Midbrain (tissue), 1 donor: ENCODE data around the gene TELO2.
"Not testable (repeated sequence)": the region's sequence is repeated elsewhere in the genome, so short reads cannot be mapped to it uniquely, and the experiment has no call there.

Experiments used
- DNase-seq: peaks from one replicate; lab custom pipeline; 2025; lab: John Stamatoyannopoulos, UW

The TELO2 gene

DNA sequence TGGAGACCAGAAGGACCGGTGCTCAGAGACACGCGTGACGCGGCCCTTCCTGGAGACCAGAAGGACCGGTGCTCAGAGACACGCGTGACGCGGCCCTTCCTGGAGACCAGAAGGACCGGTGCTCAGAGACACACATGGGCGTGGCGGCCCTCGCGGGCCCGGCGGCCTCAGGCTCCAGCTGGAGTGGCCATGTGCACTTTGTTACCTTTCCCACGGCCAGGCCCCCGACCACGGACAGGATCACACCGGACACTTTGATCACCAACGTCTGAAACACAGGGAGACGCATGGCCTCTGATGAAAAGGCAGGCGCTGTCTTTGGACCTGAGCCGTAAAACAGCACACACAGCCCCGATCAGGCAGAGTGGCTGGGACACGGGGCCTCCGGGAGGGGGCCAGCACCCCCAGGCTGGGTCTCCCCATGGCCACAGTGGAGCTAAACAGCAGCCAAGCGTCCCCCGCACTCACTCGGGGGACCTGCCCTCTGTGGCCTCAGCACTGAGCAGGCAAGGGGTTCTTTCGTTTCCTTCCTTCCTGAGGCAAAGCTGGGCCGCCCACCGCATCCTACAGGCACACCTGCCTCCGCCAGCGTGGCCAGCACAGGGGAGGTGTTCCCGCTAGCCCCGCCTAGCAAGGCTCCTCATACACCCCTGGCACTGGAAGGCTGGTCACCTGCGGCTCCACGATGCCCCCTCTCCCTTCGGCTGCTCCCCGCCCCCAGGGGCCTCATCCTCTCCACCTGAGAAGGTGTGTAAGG, 35.5 kb upstream of the TELO2 start:
- DNase-seq = no peak

DNA sequence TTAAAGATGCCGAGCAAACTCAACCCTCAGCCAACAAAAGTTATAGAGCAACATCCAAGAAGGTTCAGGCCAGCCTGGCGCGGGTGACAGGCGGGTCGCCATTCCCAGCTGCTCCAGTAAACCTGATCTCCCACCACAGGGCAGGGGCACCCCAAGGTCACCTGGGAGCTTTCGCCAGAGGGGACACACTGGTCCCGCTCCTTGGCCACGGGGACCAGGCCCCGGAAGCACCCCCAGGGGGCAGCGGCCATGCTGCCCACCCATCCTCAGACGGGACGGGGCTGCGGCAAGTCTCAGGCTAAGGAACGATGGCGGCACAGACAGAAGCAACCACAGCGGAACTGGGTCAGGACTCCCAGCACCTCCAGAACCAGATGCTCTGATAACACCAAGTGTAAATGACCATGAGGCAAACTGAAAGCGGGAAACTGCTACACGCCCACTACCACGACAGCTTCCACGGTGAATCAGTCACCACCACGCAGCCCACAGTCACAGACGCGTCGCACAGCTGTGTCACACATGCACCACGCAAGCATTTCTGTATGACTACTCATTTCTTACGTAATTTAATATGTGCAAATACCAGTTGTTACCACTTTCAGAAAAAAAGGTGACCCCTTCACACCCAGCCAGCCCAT, 34.7 kb upstream of the TELO2 start:
- DNase-seq = no peak

DNA sequence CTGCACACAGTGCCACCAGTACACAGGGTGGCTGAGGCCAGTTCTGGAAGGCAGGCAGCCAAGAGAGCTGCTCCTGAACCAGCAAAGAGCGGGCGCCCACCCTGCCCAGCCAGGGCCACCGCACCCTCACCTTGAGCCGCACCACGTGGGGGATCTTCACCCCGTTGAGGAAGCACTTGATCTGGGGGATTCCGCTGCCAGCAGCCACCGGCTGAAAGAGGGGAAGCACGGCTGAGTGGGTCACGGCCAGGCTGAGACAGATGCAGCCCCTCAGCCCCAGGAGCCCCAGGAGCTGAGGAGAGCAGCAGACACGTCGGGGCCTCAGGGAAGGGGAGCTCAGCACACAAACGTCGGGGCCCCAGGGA, 34.2 kb upstream of the TELO2 start:
- DNase-seq = no peak

GRCh38 chr16:1459967-1460366, 33.2 kb upstream of the TELO2 start:
- DNase-seq = no peak

- DNase-seq = no peak
Measured at GRCh38 chr16:1460602-1461138, 32.5 kb upstream of the TELO2 start.

DNA sequence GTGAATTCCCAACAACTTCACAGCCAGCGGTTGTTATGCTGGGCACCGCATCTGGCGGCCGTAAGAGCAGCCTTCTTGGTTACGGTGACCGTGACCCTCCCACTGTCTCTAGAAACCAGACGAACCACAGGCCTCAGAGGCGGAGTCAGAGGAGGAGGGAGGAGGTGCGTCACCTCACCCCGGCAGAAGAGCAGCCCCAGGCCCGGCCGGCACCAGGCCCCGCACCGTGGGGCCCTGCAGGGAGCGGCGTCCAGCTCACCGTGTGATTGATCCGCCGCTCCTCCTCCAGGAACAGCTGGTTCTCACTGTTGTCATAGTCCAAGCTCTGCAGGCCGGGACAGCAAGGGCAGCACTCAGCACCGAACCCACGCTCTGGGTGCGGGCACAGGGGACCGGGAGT, 32.0 kb upstream of the TELO2 start:
- no peak for DNase-seq

DNA sequence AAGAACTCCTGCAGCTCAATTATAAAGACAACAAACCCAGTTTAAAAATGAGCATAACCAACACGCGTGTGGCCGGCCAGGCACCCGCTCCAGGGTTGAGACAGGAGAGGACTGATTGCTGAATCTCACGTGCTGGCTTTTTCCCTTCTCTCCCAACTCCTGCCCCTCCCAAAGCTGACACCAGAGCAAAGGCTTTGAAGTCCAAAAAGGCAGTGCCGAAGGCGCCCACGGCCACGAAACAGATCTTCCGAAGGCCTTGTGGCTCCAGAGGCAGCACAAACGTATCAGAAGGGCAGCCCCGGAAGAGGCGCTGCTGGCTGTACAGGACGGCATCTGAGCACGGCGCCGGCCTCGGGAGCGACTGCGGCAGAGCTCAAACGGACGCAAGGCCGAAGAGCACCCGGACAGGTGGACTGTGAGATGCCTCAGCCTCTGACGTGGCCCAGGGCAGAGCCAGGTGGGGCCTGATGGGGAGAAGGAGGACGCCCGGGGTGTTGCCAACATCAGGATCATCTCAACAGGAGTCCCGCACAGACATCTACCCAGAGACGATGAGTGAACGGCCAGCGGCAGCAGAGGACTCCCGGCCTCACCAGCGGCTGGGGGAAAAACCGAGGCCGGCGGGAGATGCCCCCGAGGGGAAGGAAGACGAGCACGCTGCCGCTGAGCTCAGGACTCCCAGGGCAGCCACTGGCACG, 28.8 kb upstream of the TELO2 start:
- DNase-seq = no peak

DNA sequence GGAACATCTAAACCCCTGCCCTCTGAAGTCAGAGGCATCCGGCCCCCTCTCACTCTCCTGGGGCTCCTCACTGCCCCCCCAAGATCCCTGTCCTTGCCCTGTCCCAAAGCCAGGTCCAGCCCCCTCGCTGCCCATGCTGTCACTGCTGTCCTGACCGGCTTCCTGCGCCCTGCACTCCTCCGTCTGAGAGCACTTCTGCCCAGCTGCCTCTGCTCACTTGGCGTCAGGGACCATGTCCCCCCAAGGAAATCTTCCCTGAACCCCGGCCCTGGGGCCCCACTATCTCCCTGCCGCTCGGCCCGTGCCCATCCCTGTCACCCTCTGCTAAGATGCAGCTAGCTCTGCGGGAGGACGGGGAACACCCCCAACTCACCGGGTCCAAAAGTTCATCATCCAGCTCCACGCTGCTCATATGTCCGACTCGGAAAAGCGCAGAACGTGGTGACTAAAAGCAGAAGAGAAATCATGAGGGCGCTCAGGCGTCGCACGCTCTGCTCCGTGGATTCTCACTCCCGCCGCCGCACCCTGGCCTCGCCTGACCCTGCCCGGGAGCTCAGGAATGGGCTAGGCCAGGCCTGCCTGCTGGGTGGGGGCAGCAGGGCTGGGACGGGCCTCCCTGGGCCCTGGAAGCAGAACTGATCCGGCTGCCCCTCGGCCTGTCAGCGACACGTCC, 28.1 kb upstream of the TELO2 start:
- no peak for DNase-seq

DNA sequence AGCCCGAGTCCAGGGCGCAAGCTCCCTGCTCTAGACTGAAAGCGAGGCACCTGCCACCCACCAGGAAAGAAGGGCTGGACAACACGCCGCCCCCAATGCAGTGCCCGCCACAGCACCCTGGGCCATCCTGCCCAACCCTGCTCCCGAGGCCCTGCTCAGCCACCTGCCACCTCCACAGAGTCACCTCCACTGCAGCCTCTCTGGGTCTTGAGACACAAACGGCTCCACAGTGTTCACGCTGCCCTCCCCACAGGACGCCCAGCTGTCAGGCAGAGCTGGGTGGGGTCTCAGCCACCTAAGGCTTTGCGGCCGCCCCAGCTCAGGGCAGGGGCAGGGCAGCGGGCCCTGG, 27.6 kb upstream of the TELO2 start:
- no peak for DNase-seq

DNA sequence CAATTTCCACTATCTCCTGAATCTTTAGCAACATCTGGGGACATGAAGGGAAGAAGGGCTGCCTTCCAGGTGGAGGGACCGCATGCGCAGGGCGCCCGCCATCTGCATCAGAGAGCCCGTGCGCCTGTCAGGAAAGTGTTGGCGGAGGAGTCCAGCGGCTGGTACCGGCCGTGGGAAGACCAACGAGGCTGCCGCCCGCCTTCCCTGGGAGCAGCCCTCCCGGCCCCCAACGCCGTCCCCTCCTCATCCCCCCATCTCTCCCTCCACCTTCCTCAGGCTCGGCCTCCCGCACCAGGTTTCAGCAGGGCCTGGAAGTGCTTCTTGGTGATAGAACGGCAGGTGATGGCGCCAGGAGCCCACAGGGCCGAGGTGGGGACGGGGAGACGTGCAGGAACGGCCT, 27.1 kb upstream of the TELO2 start:
- DNase-seq = no peak

GRCh38 chr16:1466968-1467521, 26.1 kb upstream of the TELO2 start:
- no peak for DNase-seq

- DNase-seq = no peak
Measured at GRCh38 chr16:1468426-1468810, 24.7 kb upstream of the TELO2 start.

DNA sequence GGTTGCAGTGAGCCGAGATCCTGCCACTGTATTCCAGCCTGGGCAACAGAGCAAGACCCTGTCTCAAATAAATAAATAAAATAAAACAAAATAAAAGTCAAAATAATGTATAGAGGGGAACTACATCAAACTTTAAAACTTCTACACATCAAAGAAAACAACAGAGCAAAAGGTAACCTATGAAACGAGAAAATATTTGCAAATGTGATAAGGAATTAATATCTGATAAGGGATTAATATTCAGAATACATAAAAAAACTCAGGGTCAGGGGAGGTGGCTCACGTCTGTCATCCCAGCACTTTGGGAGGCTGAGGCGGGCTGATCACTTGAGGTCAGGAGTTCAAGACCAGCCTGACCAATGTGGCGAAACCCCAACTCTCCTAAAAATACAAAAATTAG, 24.0 kb upstream of the TELO2 start:
- DNase-seq = not testable (repeated sequence)

- no peak for DNase-seq
Measured at GRCh38 chr16:1469693-1470201, 23.4 kb upstream of the TELO2 start.

GRCh38 chr16:1470481-1471251, 22.5 kb upstream of the TELO2 start:
- DNase-seq = no peak

DNA sequence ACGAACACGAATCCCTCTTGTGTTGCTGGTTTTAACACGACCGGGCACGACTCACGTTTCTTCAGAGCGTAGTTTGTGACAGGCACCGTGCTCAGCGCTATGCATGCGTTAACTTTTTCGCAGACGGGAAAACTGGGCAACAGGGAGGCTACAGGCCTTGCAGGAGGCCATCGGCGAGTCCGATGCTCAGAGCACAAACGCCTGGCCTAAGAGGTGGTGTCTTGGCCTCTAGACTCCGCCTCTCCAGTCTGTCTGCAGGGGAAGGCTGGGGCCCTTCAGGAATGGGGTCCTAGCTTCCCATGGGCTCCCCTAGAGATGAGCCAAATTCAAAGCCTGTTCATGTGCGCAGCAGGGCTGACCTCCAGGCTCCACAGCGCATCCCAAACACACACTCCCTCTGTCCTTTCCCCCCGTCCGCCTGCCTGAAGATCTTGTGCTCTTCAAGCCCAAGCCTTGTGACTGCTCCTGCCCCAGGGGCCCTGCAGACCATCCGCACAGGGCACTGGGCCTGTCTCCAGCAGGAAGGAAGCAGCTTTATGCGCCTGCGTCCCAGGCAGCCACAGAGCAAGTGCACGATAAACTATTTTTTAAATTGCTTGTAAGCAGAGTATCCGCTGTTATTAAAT, 21.5 kb upstream of the TELO2 start:
- DNase-seq = no peak

DNA sequence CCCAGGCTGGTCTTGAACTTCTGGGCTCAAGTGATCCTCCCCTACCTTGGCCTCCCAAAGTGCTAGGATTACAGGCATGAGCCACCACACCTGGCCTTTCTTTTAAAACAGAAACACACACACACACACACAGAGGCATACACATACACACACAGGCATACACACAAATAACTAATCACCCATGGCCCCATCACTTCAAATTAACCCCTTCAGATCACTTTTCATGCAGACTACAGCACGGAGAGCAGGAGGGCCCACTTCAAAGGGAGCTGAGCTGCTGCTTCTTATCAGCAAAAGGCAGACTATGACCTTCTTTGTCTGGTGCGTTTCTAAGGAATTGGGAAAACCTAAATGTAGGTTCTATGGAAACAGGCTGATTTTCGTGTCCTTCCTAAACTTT, 20.2 kb upstream of the TELO2 start:
- DNase-seq = no peak

GRCh38 chr16:1474082-1474795, 18.9 kb upstream of the TELO2 start:
- no peak for DNase-seq

DNA sequence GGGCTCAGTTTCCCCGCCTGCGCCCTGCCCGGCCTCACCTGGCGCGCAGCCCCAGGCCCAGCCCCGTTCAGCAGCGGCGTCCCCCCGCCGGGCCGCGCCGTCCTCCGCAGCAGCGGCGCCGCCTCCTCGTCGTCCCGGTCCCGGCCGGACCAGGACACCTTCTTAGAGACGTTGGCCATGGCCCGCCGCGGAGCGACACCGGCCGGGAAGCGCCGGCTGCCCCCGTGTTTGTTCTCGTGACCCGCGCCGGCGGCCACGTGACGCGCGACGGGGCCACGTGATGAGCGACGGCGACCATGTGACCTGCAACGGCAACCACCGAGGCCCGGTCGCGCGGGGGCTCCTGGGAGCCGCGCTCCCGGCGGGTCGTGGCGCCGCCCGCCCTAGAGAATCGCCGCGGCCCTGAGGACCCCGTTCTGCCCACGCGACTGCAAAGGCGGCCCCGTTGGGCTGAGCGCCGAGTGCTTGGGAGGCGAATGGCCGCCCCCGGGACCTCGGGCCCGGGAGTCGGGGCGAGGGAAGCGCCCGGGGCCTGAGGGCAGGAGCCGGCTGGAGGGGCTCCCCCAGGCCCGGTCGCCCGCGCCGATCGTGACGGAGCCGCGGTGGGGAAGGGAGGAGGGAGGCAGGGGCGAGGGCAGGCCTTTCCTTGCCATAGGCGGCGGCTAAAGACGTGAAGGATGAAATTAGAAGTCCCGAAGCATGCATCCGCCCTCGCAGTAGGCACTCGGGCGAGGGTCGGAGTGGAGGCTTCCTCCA, 18.2 kb upstream of the TELO2 start, which contains the start of gene CLCN7:
TSS of gene CLCN7 (minus strand) at position 233 of the 756 bp plus-strand sequence. CDS start at position 179, 54 bp downstream.
- peak; percentile 82 for DNase-seq
